NCI-H1930 (cell line): ENCODE results near the gene RPUSD1.
"Not testable (repeated sequence)": the region's sequence is repeated elsewhere in the genome, so short reads cannot be mapped to it uniquely, and the experiment has no call there.

Experiments used
- DNase-seq, 2 experiments: peaks; one replicate each; lab custom pipeline; 2025; lab: John Stamatoyannopoulos, UW

The RPUSD1 gene

DNA sequence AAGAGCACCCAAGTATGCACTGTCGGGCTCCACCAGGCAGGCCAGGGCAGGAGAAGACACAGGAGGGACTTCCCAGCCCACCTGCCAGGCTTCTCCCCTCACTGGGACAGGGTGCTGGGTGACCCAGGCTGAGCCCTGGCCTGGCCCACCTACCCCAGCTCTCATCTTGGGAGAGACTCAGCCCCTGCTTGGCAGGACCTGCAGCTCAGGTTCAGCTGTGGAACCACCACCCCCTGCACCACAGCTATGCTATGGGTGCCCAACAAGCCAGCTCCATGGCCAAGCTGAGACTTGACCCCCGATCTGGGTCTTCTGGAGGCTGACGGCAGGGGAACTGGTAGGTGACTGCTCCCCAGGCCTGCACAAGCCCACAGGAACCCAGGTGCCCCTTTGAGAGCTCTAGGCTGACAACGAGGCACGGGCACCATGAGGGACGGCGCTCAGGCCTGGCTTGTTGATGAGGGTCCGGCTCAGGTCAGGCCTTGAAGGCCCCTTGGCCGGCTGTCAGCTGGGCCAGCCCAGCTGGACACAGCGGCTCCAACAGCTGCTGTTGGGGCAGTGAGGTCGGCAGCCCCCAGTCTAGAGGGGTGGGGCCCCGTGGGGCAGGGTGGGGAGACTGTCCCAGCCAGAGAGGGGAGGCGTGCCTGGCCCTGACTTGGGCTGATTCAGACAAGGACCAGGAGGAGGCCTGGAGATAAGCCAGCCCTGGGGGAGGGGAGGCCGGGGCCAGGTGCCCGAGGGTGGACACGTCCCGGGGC is 4.6 kb downstream of the RPUSD1 start:
- no peak for DNase-seq

DNA sequence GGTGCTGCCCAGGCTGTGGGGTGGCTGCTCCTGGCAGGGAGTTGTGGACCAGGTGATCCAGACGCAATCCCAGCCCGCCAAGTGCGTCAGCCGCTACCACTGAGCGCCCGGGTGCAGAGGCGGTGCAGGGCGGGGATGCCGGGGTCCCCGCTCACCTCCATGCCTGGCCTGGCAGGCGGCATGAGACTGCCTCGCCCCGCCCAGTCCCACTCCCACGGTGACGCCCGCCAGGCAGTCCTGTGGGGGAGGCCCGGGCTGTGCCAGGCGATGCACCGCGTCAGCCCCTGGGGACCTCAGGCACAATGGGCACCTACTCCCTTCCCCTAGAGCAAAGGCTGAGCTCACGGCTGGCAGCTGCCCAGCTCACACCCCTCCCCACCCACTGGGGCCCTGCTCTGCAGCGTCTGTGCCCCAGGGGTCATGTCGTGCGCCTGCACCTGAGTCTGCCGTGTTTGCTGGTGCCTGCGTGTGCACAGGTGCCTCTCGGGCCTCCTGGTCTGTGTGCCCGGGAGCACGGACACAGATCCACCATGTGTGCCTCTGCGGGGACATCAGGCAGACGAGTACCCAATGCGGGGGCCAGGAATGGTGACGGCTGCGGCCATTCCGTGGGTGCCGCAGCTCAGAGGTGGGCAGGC is 5.3 kb downstream of the RPUSD1 start:
- DNase-seq = no peak

DNA sequence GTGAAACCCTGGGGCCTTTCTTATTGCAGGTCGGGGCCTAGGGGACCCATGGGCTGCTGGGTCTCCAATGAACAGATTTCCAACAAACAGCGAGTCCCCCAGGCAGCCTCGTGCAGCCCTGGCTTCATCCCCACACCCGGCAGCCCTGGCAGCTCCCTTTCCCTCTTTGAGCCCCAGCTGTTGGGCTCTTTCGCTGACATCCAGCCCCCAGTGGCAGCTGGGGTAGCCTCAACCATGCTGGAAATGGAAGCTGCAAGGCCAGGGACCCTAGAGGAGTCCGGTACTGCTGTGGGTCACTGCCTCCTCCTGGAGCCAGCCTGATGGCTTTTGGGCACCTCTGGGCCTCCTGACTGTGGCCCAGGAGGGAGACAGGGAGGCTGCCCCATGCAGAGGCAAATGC is 5.9 kb downstream of the RPUSD1 start:
- no peak for DNase-seq

DNA sequence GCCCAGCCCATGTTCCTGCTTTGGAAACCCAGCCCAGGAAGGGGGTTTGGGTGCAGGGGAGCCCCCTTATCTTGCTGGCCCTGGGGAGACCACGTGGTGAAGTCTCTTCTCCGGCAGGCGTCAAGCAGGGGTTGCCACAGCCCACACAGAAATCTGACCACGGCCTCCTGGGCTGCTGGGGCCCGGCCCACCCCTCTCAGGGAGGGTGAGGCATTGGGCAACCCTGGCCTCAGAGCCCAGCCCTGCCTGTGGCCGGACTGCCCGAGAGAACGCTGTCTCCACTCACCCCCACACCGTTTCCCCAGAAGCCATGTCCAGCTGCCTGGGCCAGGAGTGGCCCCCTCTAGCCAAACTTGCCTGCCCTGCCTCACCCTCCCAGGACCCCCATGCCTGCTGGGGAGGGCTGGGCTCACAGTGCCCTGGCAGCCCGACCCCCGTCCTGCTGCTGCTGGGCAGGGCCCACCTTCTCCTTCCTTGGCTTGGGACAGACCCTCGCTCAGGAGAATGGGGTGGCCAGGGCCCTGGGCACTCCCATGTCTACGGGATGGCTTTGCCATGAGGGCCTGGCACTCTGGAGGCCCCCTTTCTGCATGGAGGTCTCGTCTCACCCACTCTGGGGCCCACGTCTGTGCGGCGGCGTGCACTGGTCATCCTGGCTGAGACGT is 6.7 kb downstream of the RPUSD1 start:
- no peak for DNase-seq

DNA sequence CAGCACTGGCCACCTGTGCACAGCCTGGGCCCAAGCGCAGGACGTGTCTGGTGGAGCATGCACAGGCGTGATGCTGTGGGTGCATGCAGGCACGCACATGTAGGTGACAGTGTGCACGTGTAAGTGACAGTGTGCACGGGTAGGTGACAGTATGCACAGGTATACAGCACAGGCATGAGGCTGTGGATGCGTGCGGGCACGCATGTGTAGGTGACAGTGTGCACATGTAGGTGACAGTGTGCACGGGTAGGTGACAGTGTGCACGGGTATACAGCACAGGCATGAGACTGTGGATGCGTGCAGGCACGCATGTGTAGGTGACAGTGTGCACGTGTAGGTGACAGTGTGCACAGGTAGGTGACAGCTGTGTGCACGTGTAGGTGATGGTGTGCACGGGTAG is 7.9 kb downstream of the RPUSD1 start:
- DNase-seq = no peak

DNA sequence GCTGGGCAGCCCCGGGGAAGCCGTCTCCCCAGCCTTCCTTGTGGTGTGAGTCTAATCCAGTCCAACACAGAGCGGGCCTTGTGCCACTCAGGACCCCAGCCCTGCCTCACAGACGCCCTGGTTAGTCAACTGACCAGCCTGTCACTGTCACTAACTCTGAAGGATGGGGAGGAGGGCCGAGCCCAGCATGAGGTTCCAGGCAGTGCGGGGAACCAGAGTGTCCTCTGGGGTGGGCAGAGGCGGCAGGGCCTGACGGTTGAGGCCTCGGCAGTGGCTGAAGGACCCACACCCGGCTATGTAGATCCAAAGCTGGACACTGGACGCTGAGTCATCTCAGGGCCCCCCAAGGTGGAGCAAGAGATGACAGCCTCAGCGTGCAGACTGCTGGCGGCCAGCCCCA is 8.6 kb downstream of the RPUSD1 start:
- DNase-seq = no peak

DNA sequence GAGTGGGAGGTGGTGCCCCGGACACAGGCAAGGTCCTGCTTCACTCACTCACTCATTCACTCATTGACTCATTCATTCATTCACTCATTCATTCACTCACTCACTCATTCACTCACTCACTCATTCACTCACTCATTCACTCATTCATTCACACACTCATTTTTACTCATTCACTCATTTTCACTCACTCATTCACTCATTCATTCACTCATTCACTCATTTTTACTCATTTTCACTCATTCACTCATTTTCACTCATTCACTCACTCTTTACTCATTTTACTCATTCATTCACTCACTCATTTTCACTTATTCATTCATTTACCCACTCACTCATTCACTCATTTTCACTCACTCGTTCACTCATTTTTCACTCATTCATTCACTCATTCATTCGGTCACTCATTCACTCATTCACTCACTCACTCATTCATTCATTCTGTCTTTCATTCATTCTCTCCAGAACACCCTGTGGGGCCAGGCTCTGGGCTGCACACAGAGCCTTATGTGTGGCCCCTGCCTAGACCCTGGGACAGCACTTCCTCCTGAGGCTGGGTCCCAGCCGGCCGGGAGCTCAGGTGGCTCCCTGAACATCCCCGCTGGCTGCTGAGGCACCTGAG is 9.2 kb downstream of the RPUSD1 start:
- no peak for DNase-seq

DNA sequence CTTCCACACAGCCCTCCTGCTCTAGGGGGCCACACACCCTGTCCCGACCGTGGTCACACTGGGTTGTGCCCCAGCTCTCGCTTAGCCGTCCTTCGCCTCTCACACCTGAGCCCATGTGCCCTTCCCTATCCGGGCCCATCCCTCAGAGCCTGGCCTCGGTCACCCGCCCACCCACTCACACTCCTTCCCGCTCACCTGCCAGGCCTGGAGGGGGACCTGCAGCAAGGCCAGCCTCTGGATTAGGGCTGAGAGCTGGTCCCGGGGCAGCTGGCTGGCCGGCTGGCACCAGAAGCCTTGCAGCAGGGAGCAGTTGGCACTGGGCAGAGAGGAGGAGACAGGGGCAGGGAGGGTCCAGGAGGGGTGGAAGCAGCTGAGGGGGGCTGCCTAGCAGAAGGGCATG is 9.7 kb downstream of the RPUSD1 start:
- no peak for DNase-seq

DNA sequence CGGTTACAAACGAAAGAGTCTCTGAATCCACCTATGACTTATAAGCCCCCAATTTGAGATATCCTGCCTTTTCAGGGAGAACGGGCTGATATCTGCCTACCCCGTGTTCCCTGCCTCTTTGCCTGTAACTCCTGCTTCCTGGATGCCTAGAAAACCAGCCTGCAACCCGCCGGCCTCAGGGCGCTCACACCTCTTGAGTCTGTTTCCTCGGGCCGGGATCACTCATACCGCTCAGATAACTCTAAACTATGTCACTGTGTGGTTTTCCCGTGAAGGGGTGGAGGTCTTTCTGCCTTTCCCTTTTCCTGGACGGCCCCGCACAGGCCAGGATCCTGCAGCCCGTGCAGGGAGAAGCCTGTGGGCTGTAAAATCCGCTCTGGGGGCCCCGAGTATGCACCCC is 10.4 kb downstream of the RPUSD1 start:
- DNase-seq = no peak

DNA sequence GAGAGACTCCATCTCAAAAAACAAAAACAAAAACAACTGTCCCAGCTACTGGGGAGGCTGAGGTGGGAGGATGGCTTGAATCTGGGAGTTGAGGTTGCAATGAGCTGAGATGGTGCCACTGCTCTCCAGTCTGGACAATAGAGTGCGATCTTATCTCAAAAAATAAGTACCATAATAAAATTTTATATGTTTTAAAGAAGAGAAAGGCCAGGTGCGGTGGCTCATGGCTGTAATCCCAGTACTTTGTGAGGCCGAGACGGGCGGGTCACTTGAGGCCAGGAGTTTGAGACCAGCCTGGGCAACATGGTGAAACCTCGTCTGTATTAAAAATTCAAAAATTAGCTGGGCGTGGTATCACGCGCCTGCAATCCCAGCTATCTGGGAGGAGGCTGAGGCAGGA is 11.4 kb downstream of the RPUSD1 start:
- no peak for DNase-seq

DNA sequence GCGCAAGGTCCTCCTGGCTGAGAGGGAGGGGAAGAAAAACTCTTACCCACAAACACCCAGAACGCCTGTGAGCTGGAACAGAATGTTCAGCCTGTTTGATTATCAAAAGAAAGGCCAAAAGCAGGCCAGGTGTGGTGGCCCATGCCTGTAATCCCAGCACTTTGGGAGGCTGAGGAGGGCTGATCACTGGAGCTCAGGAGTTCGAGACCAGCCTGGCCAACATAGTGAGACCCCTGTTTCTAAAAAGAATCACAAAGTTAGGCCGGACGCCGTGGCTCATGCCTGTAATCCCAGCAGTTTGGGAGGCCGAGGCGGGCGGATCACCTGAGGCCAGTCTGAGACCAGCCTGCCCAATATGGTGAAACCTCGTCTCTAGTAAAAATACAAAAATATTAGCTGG is 11.9 kb downstream of the RPUSD1 start:
- not testable (repeated sequence) for DNase-seq

DNA sequence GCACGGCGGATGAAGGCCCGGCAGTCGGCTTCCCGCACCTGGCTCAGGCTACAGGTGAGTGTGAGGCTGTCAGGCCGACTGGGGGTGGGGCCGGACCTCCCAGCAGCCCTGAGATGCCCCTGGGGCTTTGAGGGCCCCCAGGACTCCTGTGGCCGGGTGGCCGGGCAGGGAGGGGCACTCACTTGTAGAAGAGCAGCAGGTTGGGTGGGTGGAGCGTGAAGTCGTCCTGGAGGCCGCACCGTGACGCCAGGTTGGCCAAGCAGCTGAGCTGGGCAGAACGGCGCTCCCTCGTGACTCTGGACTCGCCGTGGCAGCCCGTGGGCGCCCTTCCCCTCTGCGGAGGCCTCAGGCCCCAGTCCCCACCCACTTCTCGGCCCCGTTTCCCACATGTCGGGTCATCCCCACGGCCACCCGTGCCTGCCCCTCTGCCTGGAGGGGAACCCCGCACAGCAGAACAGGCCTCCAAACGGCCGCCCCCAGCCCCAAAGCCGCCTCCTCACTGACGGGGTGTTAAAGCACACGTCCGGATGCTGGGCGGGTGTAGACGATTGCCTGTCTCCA is 12.9 kb downstream of the RPUSD1 start:
- DNase-seq = no peak

DNA sequence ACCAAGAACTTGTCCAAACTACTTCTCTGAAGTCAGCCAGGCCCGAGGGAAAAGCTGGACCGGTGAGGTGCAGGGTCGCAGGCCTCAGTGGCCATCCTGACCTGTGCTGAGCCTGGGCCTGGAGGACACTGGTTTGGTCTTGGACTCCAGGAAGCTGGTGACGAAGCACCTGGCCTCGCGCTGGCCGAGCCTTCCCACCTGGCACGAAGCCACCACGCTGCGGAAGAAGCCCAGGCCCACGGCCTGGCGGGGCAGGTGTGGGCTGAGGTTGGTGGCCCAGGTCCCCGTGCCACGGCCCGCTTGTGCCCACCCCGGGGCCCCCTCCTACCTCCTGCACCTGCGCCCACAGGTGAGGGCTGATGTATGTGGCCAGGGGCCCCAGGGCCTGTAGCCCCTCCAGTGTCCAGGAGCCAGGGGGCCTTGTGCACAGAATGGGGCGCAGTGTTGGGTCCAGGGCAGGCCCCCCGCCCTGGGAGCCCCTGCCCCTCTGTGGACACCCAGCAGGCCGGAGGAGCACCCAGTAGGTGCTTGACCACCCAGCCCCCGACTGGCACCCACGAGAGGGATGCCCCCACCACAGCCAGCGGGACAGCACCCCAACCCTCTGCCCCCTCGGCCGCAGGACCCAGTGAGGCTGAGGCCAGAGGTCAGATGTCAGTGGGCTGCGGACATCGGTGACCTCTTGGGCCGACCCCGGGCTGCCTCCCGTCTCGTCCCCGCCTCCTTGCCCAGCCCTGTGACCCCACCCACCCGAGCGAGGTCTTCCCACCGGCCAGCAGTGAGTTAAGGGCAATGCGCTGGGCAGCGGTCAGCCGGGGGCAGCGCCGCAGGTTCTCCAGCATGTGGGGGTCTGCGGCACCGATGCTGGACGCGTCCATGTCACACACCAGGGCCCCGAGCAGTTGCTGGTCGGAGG is 13.8 kb downstream of the RPUSD1 start:
- DNase-seq = no peak

DNA sequence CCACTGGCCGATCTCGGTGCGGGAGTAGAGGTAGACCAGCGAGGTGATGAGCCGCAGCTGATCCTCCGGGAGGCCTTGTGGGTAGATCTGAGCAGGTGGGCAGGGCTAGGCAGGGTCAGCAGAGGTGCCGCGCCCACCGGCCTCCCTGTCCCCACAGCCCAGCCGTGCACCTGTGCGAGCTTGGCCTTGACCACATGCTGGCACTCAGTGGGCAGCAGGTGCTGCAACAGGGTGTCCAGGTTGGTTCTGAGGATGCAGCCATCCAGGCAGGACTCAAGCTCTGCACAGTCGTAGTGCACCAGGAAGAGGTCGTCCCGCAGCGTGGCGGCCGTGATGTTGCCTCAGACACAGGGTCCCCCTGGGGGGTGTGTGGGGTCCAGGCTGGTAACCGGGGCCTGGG is 15.2 kb downstream of the RPUSD1 start:
- DNase-seq = no peak

DNA sequence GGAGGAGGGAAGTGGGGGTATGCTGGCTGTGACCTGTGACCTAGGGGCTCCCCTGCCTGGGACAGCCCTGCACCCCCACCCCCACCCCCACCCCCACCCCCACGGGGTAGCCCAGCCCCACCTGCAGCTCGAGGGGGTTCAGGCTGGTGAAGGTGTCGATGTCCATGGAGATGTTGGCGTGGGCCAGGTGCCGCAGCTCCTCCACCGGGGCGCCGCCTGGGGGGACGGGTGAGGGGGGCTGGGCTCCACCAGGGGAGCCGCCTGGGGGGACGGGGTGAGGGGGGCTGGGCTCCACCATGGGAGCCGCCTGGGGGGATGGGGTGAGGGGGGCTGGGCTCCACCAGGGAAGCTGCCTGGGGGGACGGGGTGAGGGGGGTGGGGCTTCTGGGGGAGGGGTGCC is 17.8 kb downstream of the RPUSD1 start:
- DNase-seq = no peak

DNA sequence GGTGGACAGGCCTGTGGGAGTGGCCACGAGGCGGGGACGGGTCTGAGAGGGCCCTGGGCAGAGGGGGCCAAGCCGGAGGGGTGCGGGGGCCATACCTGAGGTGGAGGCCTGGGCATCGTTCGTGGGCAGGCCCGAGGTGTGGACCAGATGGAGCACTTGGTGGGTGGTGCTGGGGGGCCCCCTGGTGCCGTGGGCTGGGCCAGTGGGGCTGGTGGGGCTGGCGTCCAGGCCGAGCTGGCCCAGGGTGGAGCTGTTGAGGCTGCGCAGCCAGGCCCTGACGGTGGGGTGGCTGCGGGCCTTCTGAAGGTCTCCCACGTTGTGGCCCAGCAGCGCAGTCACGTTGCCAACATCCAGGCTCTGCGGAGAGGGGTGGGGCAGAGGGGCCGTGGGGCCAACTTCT is 18.2 kb downstream of the RPUSD1 start:
- DNase-seq = no peak

DNA sequence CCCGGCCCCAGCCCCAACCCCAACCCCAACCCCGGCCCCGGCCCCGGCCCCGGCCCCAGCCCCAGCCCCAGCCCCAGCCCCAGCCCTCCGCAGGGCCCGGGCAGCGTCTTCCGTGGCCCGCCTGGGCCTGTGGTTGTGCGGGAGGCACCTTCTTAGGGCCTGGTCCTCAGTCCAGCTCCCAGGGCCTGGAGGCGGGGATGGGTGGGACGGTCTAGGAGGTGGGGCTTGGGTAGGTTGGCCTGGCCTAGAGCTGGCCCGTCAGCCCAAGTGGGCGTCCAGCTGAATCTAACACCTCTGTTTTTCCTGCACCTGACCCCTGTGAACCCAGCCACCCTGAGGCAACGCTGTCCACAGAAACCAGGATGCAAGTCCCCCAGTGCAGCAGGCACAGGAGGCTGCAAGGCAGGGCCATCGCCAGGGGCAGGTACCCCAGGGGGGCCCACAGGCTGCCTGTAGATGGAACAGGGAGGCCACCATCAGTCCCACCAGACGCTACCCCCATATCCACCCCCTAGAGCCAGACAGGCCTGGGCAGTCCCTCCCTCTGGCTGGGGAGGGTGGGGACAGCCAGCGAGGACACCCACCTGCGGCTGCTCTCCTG is 18.9 kb downstream of the RPUSD1 start:
- no peak for DNase-seq

DNA sequence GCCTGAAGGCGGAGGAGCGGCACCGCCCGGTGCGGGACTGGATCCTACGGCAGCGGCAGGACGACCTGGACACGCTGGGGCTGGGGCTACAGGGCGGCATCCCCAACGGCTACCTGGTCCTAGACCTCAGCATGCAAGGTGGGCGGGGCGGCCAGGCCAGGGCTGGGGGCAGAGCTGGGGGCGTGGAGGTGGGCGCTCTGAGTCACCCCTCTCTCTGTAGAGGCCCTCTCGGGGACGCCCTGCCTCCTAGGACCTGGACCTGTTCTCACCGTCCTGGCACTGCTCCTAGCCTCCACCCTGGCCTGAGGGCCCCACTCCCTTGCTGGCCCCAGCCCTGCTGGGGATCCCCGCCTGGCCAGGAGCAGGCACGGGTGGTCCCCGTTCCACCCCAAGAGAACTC is 19.8 kb downstream of the RPUSD1 start:
- no peak for DNase-seq

DNA sequence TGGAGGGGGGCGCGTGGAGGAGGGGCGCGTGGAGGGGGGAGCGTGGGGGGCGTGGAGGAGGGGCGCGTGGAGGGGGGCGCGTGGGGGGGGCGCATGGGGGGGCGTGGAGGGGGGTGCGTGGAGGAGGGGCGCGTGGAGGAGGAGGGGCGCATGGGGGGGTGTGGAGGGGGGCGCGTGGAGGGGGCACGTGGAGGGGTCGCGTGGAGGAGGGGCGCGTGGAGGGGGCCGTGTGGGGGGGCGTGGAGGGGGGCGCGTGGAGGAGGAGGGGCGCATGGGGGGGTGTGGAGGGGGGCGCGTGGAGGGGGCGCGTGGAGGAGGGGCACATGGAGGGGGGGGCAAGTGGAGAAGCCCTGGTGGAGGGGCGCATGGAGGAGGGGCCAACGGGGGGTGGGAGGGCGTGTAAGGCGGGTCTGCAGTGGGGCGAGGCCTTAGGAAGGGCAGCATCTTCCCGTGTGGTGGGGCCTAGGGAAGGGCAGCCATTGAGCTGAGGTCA is 20.4 kb downstream of the RPUSD1 start:
- DNase-seq = no peak

DNA sequence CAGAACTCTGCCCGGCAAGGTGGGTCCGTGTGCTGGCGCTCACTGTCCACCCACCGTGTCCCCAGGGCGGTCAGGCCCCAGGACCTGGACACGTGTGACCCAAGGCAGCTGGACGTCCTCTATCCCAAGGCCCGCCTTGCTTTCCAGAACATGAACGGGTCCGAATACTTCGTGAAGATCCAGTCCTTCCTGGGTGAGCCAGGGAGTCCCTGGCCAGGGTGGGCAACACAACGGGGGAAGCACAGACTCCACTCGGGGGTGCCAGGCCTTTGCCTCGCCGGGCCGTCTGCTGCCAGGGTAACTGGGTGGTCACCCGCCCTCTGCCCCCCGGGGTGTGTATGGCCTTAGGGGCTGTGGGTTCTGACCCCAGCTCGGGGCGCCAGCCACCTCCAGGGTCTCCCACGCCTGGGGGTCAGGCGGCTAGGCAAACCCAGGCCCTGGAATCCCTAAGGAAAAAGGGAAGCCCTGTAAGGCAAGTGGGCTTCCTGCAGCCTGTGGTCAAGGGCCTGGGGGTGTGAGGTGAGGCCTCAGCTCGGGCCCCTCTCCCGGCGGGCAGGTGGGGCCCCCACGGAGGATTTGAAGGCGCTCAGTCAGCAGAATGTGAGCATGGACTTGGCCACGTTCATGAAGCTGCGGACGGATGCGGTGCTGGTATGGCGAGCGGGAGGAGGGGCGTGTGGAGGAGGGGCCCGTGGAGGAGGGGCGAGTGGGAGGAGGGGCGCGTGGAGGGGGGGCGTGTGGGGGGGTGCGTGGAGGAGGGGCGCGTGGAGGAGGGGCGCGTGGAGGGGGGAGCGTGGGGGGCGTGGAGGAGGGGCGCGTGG is 21.2 kb downstream of the RPUSD1 start:
- DNase-seq = no peak
